Measurements from ENCODE around the gene HOXB9.

Gene HOXB9

DNA sequence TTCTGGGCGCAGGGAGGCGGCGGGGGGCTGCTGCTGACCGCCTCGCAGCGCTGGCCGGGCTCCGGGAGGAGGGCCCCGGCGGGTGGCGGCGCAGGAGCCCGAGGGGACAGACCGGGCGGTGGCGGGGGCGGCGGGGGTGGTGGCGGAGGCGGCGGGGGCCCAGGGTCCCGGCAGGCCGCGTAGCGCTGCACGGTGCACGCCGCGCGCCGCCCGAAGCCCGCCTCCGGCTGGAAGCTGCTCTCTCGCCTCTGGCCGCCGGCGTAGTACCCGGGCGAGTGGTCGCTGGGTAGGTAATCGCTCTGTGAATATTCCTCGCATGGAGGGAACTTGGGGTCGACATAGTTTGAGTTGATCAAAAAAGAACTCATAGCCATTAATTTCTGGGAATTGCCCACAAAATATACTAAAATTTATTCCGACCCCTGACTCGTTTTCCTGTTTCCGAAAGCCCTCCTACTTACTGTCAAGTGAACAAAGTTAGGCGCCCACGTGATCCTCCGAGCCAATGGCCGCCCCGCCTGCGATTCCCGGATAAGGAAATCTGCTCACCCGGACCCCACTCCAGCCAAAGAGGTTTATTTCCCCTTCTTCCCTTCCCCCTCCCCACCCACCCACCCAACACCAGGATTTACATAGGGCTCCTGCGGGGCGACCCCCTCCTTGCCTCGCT lies 48.1 kb downstream of the HOXB9 start, which contains the start of gene HOXB4:
HOXB4 (minus strand) TSS at position 405 of the 670 bp plus-strand sequence; CDS start at position 374, 31 bp downstream.
- DNase-seq, result peak in 1 of 2 donors; percentile 76
- peak within 1 kb of the TSS; percentile 24 to 75 for H3K27ac ChIP-seq
- peaks cover 0 to 34% (median 18%) of the 10 kb centered on the region in 4 donors for H3K4me1 ChIP-seq
- no peaks in the 10 kb centered on the region for H3K36me3 ChIP-seq
- intact Hi-C loops (cut with DNase I; ENCODE audit: low total_unique reads), result no loop called here
- H3K9me3 ChIP-seq, result no peaks in the 10 kb centered on the region
- H3K4me3 ChIP-seq, result peak within 1 kb of the TSS; percentile 51 to 60
- peaks cover 8 to 53% of the 10 kb centered on the region in 2 donors for H3K27me3 ChIP-seq
- TF ChIP-seq, protein P1, sequence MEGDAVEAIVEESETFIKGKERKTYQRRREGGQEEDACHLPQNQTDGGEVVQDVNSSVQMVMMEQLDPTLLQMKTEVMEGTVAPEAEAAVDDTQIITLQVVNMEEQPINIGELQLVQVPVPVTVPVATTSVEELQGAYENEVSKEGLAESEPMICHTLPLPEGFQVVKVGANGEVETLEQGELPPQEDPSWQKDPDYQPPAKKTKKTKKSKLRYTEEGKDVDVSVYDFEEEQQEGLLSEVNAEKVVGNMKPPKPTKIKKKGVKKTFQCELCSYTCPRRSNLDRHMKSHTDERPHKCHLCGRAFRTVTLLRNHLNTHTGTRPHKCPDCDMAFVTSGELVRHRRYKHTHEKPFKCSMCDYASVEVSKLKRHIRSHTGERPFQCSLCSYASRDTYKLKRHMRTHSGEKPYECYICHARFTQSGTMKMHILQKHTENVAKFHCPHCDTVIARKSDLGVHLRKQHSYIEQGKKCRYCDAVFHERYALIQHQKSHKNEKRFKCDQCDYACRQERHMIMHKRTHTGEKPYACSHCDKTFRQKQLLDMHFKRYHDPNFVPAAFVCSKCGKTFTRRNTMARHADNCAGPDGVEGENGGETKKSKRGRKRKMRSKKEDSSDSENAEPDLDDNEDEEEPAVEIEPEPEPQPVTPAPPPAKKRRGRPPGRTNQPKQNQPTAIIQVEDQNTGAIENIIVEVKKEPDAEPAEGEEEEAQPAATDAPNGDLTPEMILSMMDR (IDR thresholded peaks at IDR 0.05), result no peak

GRCh38 chr17:48577330-48577945 lies 48.7 kb downstream of the HOXB9 start:
- Histone ChIP-seq H3K4me1 (peaks cover 0 to 34% (median 20%) of the 10 kb centered on the region in 4 donors), H3K36me3 (no peaks in the 10 kb centered on the region), H3K27ac (peak overlapping the region; percentile 24 to 75), H3K9me3 (no peaks in the 10 kb centered on the region), H3K27me3 (peaks cover 8 to 48% of the 10 kb centered on the region in 2 donors), H3K4me3 (peak overlapping the region; percentile 51 to 60)
- DNase-seq, result no peak
- TF ChIP-seq, protein P1 (IDR thresholded peaks at IDR 0.05), result no peak
- intact Hi-C loops (cut with DNase I; ENCODE audit: low total_unique reads), result no loop called here

DNA sequence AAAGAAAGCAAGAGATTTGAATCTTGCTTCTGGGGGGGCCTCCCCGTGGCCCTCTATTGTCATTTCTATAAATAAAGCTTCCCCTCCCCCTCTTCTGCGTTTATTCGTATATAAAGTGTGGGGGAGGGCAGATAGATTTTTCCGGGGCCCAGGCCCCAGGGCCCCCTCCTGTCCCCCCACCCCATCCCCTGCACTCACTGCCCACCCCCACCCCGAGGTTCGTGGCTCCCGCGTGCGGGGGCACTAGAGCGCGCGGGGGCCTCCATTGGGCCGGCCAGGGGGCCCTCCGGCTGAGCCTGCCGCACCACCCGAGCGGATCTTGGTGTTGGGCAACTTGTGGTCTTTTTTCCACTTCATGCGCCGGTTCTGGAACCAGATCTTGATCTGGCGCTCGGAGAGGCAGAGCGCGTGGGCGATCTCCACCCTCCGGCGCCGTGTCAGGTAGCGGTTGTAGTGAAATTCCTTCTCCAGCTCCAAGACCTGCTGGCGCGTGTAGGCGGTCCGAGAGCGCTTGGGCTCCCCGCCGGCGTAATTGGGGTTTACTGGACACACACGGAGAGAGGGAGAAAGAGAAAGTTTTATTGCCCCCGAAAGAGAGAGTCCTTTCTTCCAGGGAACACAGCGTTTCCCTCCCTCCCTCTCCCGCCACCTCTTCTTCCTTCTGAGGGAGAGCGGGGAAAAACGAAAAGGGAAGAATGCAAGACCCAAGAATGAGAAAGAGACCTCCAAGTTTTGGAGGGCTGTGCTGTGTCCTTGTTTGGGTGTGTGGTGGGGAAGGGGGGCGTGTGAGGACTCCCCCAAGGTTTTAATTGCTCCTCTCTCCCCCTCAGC lies 49.5 kb downstream of the HOXB9 start:
- Histone ChIP-seq H3K9me3 (no peaks in the 10 kb centered on the region), H3K27ac (peak overlapping the region; percentile 24 to 75), H3K36me3 (no peaks in the 10 kb centered on the region), H3K4me3 (peak overlapping the region; percentile 51 to 60), H3K27me3 (peaks cover 8 to 41% of the 10 kb centered on the region in 2 donors), H3K4me1 (peaks cover 0 to 29% (median 17%) of the 10 kb centered on the region in 4 donors)
- TF ChIP-seq, protein P1 (IDR thresholded peaks at IDR 0.05), result no peak
- intact Hi-C loops (cut with DNase I; ENCODE audit: low total_unique reads), result no loop called here
- DNase-seq, result no peak

- Histone ChIP-seq H3K9me3 (no peaks in the 10 kb centered on the region), H3K4me1 (peaks cover 0 to 32% (median 16%) of the 10 kb centered on the region in 4 donors), H3K36me3 (no peaks in the 10 kb centered on the region), H3K27ac (peak overlapping the region in 1 of 2 donors; percentile 75), H3K27me3 (peaks cover 8 to 34% of the 10 kb centered on the region in 2 donors), H3K4me3 (peak overlapping the region; percentile 51 to 60)
- TF ChIP-seq, protein P1 (IDR thresholded peaks at IDR 0.05), result no peak
- no peak for DNase-seq
- intact Hi-C loops (cut with DNase I; ENCODE audit: low total_unique reads), result no loop called here
Observed at GRCh38 chr17:48575673-48576478, 50.3 kb downstream of the HOXB9 start.

Data from tibial artery (tissue), 4 donors.